GM23248 (cell line): Measurements from ENCODE around the gene SLC1A3. TPM values are rescaled to one million over a fixed set of nuclear protein-coding genes. Genes with fewer than 3 reads are reported as not detected.

ENCODE experiments used
- DNase-seq: peaks from one replicate; pipeline ENCODE4 v3.0.0-alpha.2; 2015
- H2AFZ ChIP-seq: fragments of 200-600 bp; sonication (generic); 2 replicates; pipeline ENCODE4 v1.6.1; 2016; ENCODE audit warnings: antibody characterized with exemption
- H3F3A ChIP-seq: fragments of 200-600 bp; sonication (generic); 2 replicates; pipeline ENCODE4 v1.6.1; 2016; ENCODE audit warnings: mild to moderate bottlenecking, antibody characterized with exemption, mixed run types; ENCODE audit not compliant: insufficient read depth
- H3K27ac ChIP-seq: fragments of 200-600 bp; sonication (generic); 2 replicates; pipeline ENCODE4 v1.5.1; 2016; ENCODE audit warnings: mild to moderate bottlenecking
- H3K27me3 ChIP-seq: fragments of 200-600 bp; sonication (generic); replicated peaks from 2 replicates; pipeline ENCODE4 v1.6.1; 2016; ENCODE audit warnings: mild to moderate bottlenecking; ENCODE audit not compliant: insufficient read depth
- H3K36me3 ChIP-seq: fragments of 200-600 bp; sonication (generic); 2 replicates; pipeline ENCODE4 v1.6.1; 2016; ENCODE audit warnings: low read depth, mild to moderate bottlenecking
- H3K4me1 ChIP-seq: fragments of 200-600 bp; sonication (generic); 2 replicates; pipeline ENCODE4 v1.6.1; 2016; ENCODE audit warnings: mild to moderate bottlenecking; ENCODE audit not compliant: insufficient read depth
- H3K4me2 ChIP-seq: fragments of 200-600 bp; sonication (generic); one replicate; pipeline ENCODE4 v1.6.1; 2016; ENCODE audit warnings: mild to moderate bottlenecking; ENCODE audit not compliant: unreplicated experiment
- H3K4me3 ChIP-seq: fragments of 200-600 bp; sonication (generic); 2 replicates; pipeline ENCODE4 v1.5.1; 2016; ENCODE audit warnings: mild to moderate bottlenecking
- H3K79me2 ChIP-seq: fragments of 200-600 bp; sonication (generic); 2 replicates; pipeline ENCODE4 v1.6.1; 2016; ENCODE audit warnings: mild to moderate bottlenecking; ENCODE audit not compliant: insufficient read depth
- H3K9ac ChIP-seq: fragments of 200-600 bp; sonication (generic); 2 replicates; pipeline ENCODE4 v1.6.1; 2016; ENCODE audit warnings: mild to moderate bottlenecking
- H3K9me2 ChIP-seq: fragments of 200-600 bp; sonication (generic); 2 replicates; pipeline ENCODE4 v1.6.1; 2016; ENCODE audit warnings: mixed run types, mild to moderate bottlenecking, moderate library complexity; ENCODE audit not compliant: insufficient read depth
- H3K9me3 ChIP-seq: fragments of 200-600 bp; sonication (generic); one replicate; pipeline ENCODE4 v1.6.1; 2017; ENCODE audit warnings: low read depth
- H4K20me1 ChIP-seq: fragments of 200-600 bp; sonication (generic); 2 replicates; pipeline ENCODE4 v1.6.0; 2016; ENCODE audit not compliant: insufficient read depth
- EZH2 ChIP-seq: fragments of 200-600 bp; sonication (generic); IDR thresholded peaks from 2 replicates; pipeline ENCODE4 v1.6.1; 2018; ENCODE audit warnings: antibody characterized with exemption, mild to moderate bottlenecking; ENCODE audit not compliant: insufficient read depth, poor library complexity, severe bottlenecking
- EZH2phosphoT487 ChIP-seq: fragments of 200-600 bp; sonication (generic); IDR thresholded peaks from 2 replicates; pipeline ENCODE4 v1.6.1; 2018; ENCODE audit warnings: antibody characterized with exemption, moderate library complexity, mild to moderate bottlenecking, low read depth; ENCODE audit not compliant: insufficient read depth
- WGBS, 2 experiments: methylation state at CpG; one replicate each; pipeline ENCODE4 v1.1.6; 2015 to 2017; ENCODE audit warnings: low lambda C conversion rate in 2 of 2, low coverage in 1 of 2; ENCODE audit errors: missing lambda C conversion rate in 2 of 2; 5-methylcytosine and 5-hydroxymethylcytosine counted together
- in situ Hi-C: fragments of 300-500 bp; cut with MboI; formaldehyde crosslinking; loops from 2 replicates; pipeline ENCODE4 v1.15.0; 2020
- polyA plus RNA-seq: library from polyadenylated mRNA; unstranded; fragments of >200 nt; fragmentation: Nextera tagmentation; extraction: Ambion mirVana; gene quantifications from 2 replicates; pipeline ENCODE4 v1.2.1, GENCODE V29; 2016
- total RNA-seq: library from RNA; depleted of rRNA; stranded (reverse); fragments of >200 nt; shearing (Covaris generic); gene quantifications from 2 replicates; pipeline ENCODE4 v1.2.3, GENCODE V29; 2014

SLC1A3 gene
- total and polyA plus RNA-seq, 2 experiments from 2014 or later, result 1.7 to 2.5 TPM

DNA sequence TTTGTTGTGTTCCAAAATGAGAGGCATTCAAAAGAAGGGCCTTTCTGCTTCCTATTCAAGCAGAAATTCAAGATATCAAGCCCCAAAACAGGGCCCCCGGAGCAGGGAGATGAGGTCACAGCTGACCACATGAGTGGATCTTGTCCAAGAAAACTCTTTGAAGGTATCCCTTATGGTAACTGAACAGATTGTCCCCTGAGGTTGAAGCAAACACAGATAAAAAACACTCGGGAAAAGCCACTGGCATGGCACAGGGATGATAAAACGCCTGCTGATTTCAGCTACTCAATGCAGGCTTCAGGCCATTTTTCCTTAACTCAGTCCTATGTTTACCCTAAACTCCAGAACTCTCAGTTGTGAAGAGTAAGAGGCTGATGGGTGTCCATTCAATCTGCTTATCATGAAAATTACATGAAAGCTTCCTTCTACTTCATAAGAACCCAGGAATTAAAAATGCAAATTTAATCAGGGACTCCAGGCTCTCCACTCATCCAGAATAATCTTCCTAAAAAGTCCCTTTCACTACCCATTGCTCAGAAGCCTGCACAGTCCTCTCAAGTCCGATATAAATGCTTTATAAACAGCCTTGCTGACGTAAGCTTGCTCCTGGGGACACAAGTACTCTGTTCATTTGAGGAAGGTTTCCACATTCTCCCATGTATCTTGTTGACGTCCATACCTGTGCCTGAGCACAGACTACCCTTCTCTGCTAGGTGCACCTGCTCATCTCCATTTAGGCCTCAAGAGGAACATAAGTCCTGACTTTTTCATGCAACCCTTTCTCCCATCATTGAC lies 35.9 kb upstream of the SLC1A3 start:
- Histone ChIP-seq H3K9me2 (no peaks in the 10 kb centered on the region), H3F3A (0 out of 2 replicates have a peak, but pooled peaks cover 10% of the 10 kb centered on the region), H3K36me3 (no peaks in the 10 kb centered on the region), H3K27ac (no peak overlapping the region), H3K27me3 (no peaks in the 10 kb centered on the region), H3K4me3 (no peak overlapping the region), H3K9me3 (no peaks in the 10 kb centered on the region), H4K20me1 (no peaks in the 10 kb centered on the region), H2AFZ (no peak overlapping the region), H3K4me1 (peaks cover 35% of the 10 kb centered on the region), H3K4me2 (no peak overlapping the region), H3K9ac (no peak overlapping the region), H3K79me2 (no peaks in the 10 kb centered on the region)
- no peak for TF ChIP-seq EZH2phosphoT487
- no peak for TF ChIP-seq EZH2
- WGBS, 2 experiments, result 77 to 81% methylated on average over 6 of the region's 6 CpGs
- DNase-seq, result peak; percentile 22
- in situ Hi-C loops, result no loop called here

DNA sequence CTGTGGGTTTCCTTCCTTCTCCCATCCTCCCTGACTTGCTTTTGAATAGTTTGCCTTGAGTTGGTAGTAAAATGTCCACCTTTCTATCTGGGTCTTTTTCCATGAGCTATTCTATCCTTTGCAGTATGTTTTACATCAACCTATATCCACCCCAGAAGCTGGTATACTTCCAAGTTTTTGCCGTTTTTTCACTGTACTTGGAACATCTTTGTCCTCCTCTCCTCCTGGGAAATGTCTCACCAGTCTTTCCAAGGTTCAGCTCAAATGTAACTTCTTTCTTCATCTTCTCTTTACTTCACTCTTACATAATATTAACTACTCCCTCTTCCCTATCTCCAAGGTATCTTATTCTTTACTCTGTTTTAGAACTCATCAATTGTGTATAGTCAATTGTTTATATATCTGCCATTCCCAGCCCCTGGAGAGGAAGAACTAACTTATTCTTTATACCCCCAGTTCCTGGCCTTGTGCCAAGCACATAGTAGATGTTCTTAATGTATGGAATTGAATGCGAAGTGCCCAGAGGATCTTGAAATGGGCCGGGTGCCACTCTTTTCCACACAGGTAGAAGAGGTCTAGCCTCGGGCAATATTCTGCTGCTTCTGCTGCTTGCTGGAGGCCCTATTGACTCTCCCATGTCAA lies 34.9 kb upstream of the SLC1A3 start:
- no peak overlapping the region for H3K9ac ChIP-seq
- WGBS, 2 experiments, result 58 to 66% methylated on average over 4 of the region's 4 CpGs

DNA sequence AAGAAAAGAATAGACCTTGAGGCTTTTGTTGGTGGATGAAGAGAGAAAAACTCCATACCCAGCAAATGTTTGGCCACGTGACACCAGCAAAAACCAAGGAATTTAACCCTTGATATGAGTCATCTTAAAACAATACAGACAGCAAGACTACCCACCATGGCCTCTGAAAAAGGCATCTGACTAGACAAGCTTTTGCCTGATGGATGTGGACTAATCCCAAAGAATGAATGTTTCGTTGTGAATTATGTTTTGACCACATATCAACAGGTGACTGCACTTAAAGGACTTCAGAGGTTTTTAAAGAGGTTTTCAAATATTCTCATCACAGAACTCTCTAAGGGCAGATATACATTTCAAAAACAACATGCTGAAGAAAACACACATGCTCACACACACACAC lies 33.0 kb upstream of the SLC1A3 start:
- no peaks in the 10 kb centered on the region for H4K20me1 ChIP-seq
- H3K36me3 ChIP-seq, result no peaks in the 10 kb centered on the region
- DNase-seq, result peak; percentile 73
- H2AFZ ChIP-seq, result no peak overlapping the region
- H3K9me2 ChIP-seq, result no peaks in the 10 kb centered on the region
- no peaks in the 10 kb centered on the region for H3K27me3 ChIP-seq
- in situ Hi-C loops, result no loop called here
- H3K9ac ChIP-seq, result no peak overlapping the region
- no peaks in the 10 kb centered on the region for H3K79me2 ChIP-seq
- H3F3A ChIP-seq, result 0 out of 2 replicates have a peak, but pooled peaks cover 10% of the 10 kb centered on the region
- H3K4me3 ChIP-seq, result no peak overlapping the region
- 17 to 22% methylated on average over 2 of the region's 2 CpGs for WGBS, 2 experiments
- TF ChIP-seq EZH2phosphoT487, result no peak
- no peak for TF ChIP-seq EZH2
- H3K4me1 ChIP-seq, result peaks cover 35% of the 10 kb centered on the region
- no peaks in the 10 kb centered on the region for H3K9me3 ChIP-seq
- no peak overlapping the region for H3K27ac ChIP-seq
- no peak overlapping the region for H3K4me2 ChIP-seq

More for the DNA sequence above, 34.9 kb upstream of the SLC1A3 start:
- H3K4me2 ChIP-seq, result no peak overlapping the region
- no peak overlapping the region for H2AFZ ChIP-seq
- H3F3A ChIP-seq, result 0 out of 2 replicates have a peak, but pooled peaks cover 10% of the 10 kb centered on the region
- H3K79me2 ChIP-seq, result no peaks in the 10 kb centered on the region
- H3K27me3 ChIP-seq, result no peaks in the 10 kb centered on the region
- no peaks in the 10 kb centered on the region for H3K36me3 ChIP-seq
- no peaks in the 10 kb centered on the region for H4K20me1 ChIP-seq
- no peaks in the 10 kb centered on the region for H3K9me3 ChIP-seq
- in situ Hi-C loops, result no loop called here
- no peak overlapping the region for H3K4me3 ChIP-seq
- TF ChIP-seq EZH2phosphoT487 (no peak), EZH2 (no peak)
- H3K4me1 ChIP-seq, result peaks cover 35% of the 10 kb centered on the region
- no peak for DNase-seq
- H3K27ac ChIP-seq, result no peak overlapping the region
- no peaks in the 10 kb centered on the region for H3K9me2 ChIP-seq

DNA sequence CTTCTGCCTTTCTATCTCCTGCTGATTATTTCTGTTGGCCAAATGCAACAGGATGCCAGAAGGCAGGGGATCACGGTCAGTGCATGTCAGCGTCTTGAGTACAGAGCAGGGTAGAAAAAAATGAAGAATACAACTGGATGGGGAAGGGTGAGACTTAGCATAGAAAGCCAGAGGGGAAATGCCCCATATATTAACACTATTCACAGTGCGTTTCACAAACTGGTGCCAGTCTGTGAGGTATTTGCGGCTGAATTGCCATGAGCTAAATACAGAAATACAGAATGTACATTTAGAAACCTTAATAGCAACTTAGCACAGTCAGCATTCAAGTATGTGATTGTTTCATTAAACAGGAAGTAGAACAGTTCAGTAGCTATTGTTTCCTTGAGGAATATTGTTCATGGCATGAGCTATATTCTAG lies 31.0 kb upstream of the SLC1A3 start:
- peak; percentile 50 for DNase-seq
- Histone ChIP-seq H3K36me3 (no peaks in the 10 kb centered on the region), H3K4me3 (no peak overlapping the region), H2AFZ (no peak overlapping the region), H3K9me3 (no peaks in the 10 kb centered on the region), H3K4me2 (peak overlapping the region; percentile 24), H3K79me2 (no peaks in the 10 kb centered on the region), H3K27ac (no peak overlapping the region), H3K9ac (no peak overlapping the region), H3F3A (0 out of 2 replicates have a peak, but pooled peaks cover 10% of the 10 kb centered on the region), H4K20me1 (no peaks in the 10 kb centered on the region), H3K9me2 (no peaks in the 10 kb centered on the region), H3K4me1 (peaks cover 21% of the 10 kb centered on the region), H3K27me3 (no peaks in the 10 kb centered on the region)
- in situ Hi-C loops, result no loop called here
- TF ChIP-seq EZH2phosphoT487, result no peak
- no peak for TF ChIP-seq EZH2
- WGBS, 2 experiments, result 81 to 84% methylated on average over 4 of the region's 4 CpGs
